HG03025 (cell line): ENCODE measurements around the gene CNTLN.

Experiments
- ATAC-seq: cut with Tn5 transposase; IDR thresholded peaks from one replicate; pipeline ENCODE4 v1.9.1; 2021; ENCODE audit warnings: mild to moderate bottlenecking, moderate library complexity; ENCODE audit not compliant: unreplicated experiment, low FRiP score

CNTLN gene, protein sequence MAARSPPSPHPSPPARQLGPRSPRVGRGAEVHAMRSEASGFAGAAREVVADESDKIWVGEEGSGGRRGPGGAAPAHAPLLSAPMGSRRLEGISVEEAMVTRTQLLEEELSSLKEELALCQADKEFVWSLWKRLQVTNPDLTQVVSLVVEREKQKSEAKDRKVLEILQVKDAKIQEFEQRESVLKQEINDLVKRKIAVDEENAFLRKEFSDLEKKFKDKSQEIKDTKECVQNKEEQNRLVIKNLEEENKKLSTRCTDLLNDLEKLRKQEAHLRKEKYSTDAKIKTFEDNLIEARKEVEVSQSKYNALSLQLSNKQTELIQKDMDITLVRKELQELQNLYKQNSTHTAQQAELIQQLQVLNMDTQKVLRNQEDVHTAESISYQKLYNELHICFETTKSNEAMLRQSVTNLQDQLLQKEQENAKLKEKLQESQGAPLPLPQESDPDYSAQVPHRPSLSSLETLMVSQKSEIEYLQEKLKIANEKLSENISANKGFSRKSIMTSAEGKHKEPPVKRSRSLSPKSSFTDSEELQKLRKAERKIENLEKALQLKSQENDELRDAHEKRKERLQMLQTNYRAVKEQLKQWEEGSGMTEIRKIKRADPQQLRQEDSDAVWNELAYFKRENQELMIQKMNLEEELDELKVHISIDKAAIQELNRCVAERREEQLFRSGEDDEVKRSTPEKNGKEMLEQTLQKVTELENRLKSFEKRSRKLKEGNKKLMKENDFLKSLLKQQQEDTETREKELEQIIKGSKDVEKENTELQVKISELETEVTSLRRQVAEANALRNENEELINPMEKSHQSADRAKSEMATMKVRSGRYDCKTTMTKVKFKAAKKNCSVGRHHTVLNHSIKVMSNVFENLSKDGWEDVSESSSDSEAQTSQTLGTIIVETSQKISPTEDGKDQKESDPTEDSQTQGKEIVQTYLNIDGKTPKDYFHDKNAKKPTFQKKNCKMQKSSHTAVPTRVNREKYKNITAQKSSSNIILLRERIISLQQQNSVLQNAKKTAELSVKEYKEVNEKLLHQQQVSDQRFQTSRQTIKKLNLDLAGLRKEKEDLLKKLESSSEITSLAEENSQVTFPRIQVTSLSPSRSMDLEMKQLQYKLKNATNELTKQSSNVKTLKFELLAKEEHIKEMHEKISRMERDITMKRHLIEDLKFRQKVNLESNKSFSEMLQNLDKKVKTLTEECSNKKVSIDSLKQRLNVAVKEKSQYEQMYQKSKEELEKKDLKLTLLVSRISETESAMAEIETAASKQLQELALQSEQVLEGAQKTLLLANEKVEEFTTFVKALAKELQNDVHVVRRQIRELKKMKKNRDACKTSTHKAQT (N-terminal part only)

DNA sequence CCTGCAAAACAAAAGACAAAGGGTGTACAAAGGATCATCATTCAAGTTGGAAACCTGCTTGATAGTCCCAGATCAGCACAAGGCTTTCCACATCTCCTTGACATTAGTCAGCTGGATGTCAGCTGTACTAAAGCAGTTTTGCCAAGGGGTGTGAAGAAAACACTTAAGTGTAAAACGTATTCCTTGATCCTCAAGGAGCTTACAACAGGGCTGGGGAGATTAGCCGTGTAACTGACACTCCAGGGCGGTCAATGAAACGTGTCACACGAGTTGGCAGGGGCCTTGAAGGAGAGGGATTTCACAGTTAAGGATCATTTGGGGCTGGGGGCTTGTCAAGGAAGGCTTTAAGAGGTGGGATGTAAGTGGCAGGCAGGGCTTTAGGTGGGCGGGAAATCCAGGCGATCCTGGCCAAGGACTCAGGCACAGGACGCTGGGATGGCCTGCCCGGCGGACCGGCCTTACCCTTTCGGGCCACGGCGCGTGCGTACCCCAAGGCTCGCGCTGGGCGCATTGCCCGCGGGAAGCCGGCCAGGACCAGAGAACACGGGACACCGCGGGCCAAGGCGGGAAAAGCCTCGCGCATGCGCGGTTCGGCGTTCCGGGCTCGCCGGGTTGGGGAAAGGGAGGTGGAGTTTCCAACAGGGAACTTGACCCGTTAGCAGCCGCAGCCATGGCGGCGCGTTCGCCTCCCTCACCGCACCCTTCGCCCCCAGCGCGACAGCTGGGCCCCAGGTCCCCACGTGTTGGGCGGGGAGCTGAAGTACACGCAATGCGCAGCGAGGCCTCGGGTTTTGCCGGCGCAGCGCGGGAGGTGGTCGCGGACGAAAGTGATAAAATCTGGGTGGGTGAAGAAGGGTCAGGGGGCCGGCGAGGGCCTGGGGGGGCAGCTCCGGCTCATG, at the start of gene CNTLN:
Gene CNTLN (plus strand): TSS at position 645 of the 899 bp plus-strand sequence. CDS start 26 bp downstream, at position 671.
- ATAC-seq, result peak; percentile 65

DNA sequence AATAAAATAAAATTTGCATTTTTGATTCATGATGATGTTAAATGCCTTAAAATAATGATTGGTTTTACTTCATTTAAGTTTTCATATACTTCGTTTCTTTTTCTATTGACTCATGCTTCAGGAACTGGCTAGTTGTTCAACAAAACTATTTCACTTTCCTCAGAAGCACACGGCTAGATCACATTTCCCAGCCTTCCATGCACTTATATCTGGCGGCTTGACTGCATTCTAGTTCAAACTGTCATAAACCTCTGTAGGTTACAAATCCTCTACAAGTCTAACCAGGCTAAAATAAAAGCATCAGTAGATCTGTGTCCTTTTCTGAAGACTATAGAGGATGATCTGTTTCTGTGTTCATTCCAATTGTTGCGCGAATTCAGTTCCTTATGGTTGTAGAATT, 46.3 kb upstream of the CNTLN start:
- no peak for ATAC-seq

DNA sequence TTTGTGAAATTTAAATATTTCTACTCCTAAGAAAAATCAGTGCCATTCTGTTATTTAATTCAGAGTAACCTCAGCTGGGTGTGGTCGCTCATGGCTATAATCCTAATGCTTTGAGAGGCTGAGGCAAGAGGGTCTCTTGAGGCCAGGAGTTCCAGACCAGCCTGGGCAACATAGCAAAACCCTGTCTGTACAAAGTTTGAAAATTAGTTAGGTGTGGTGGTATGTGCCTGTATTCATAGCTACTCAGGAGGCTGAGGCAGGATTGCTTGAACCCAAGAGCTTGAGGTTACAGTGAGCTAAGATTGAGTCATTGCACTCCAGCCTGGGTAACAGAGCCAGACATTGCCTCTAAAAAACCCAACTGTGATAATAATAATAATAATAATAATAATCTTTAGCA, 44.8 kb upstream of the CNTLN start:
- ATAC-seq, result no peak

DNA sequence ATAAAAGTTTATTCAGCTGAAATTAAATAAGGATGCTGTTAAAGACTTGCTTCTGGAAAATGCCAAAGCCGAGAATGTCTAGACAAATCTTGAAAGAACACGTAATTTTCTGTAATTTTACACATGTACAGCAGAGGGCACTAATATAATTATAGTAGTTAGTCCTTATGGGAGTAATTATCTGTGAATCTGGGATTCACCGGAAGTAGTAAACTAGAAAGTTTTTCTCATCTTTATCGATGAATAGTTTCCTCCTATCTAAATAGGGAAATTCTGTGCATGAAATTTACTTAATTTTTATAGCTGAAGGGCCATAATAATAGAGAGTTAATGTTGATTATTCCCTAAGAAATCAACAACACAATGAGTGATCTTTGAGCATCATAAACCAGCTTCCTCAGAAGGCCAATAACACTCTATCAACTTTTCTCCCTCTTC, 18.4 kb upstream of the CNTLN start:
- no peak for ATAC-seq

DNA sequence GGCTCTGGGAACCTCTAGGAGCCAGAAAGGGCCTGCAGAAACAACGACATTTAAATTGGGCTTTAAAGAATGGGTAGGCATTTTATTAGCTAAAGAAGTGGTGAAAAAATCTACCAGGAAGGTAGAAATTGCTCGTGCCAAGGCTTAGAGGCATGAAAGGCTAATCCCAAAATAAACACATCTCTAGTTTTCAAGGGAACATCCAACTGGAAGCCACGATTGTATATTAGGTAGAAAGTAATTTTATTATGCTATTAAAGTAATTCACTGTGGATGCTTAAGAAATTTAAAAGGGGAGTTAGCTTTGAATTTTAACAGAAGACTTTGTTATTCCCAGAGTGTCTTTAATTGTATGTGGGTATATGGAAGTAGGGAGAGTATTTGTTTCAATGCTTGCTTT, 17.5 kb upstream of the CNTLN start:
- ATAC-seq, result no peak

DNA sequence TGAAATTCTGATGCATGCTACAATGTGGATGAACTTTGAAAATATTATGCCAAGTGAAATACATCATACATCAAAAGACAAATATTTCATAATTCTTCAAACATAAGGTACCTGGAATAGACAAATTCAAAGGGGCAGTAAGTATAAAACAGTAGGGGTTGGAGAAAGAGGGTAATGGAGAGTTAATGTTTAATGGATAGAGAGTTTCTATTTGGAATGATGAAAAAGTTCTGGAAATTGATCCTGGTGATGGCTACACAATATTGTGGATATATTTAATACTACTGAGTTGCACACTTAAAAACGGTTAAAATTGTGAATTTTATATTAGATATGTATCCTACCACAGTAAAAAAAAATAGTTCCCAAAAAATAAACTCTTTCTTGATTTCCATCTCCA, 14.6 kb upstream of the CNTLN start:
- no peak for ATAC-seq

DNA sequence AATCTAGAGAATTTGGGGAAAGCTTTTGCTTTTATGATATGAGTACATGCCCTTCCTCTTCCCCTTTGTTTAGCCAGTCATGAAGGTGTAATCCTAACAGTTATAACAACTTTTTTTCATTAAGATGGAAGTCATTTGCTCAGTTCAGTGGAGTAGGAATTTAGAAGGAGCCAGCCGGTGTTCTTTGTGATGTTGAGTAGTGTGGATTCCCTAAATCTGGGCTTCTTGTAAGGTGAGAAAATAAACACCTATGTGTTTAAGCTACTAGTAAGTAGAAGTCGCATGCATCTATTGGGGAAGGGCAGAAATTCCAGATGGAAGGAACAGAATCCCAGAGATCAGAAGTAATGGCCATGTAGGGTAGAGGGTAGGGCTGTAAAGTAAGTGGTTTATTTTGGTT, 13.6 kb upstream of the CNTLN start:
- ATAC-seq, result no peak

DNA sequence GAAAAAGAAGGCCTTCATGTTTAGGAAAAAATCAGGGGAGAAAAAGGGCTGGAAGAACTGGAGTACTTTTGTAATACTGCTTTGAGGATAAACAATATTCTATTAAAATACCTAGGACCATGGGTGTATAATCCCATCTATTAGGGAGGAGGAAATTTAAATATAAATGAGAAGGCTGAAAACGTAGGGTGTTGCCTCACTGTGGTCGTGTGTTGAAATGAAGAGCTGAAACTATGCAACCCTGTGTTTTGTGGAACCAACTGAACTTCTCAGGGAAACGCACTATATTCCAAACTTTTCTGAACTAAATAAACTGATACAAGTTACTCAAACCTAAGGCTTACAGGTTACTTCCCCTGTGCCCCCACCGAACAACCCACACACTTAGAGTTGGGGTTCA, 4.5 kb upstream of the CNTLN start:
- no peak for ATAC-seq

DNA sequence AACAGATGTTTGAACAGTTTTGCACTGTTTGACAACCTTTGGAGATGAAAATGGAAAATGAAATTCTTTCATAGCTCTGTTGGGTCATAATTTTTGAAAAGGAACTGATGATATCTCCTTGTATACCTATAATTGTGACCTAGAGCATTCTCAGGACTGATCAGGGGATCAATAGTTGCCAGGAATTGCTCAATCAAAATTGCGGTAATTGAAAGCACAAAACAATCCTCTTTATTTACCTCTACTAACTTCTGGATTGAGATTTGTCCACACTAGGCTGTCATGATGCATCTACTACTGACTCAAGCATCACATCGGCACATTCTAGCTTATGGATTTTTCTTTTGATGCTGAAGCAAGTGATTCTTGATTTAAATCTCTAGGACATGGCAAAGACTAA, 4.1 kb upstream of the CNTLN start:
- ATAC-seq, result no peak

DNA sequence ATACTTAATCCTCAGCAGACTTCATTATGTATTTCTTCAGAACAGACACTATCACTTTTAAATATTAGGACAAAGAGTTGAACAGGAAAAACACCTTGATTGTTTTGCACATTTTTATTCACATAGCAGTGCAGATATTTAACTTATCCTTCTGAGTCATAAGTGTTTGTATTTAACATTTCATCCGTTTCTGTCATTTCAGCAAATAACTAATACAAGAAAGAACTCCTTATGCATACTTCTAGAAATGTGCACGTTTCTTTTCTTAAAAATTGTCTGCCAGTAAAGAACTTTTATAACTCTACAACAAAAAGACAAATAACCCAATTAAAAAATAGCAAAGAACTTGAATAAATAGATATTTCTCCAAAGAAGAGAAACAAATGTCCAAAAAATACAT, 3.3 kb upstream of the CNTLN start:
- no peak for ATAC-seq

DNA sequence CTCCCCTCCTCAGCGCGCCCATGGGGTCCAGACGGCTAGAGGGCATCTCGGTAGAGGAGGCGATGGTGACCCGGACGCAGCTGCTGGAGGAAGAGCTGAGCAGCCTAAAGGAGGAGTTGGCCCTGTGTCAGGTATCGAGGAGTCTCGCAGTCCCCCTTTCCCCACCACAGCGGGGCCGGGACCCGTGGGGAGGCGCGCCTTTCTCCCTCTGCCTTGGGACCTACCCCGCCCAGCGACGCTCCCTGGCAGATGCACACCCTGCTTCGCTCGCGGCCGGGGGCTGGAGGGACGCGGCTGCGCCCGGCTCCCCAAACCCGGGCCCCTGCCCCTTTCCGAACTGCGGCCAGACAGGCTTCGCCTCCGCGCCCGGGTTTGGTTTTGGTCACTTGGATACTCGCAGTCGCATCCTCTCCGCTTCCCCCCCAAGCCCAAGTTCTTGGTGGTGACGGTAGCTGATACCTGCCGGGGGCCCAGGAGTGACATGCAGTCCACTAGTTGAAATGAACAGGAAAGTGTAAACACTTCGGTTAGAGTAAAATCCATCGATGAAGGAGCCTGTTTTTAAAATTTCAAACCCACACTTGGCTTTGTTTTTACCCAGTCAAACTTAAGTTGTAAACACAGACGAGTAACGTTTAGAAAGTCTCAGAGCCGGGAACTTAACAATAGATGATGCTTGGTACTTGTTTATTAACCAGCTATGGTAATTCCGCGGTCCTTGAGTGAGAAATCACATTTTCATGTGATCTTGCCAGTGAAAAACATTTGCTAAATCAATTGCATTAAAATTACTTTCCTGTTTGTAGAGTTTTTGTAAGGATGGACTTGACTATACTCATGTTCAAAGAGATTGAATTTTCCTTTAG, 688 bp downstream of the CNTLN start:
- ATAC-seq, result peak; percentile 63

DNA sequence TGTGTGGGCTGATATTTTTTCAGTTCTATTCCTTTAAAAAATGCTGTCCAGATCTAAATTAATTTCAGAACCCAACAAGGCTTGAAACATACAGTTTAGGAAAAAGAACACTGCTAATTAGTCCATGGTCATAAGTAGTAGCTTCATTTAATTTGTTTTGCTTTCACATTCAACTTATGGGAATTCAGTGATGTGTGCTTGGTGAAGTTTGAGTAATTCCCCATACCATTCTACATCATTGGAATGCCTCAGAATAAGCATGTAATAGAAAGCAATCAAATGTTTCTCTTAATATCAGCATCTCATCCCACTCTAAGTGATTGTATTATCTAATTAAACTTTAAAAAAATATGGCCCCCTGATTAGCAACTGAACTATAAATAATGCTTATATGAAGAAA, 2.7 kb downstream of the CNTLN start:
- no peak for ATAC-seq

DNA sequence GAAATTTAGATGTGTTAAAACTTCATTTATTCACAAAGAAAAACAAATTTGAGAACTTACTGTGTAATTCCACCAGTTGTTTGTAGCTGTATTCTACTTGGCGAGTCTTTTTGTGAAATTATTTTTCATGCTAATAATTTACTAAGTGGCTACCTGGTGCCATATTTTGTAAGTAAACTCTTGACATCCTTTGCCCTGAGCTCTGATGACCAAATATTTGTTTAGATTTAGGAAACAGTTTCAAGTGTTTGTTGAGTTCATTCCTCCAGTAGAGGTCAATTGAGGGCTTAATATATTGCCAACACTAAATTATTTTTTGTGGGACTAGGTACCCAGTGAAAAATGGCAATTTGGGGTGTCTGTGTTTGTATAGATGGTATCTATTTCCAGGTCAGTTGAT, 3.7 kb downstream of the CNTLN start:
- ATAC-seq, result no peak

DNA sequence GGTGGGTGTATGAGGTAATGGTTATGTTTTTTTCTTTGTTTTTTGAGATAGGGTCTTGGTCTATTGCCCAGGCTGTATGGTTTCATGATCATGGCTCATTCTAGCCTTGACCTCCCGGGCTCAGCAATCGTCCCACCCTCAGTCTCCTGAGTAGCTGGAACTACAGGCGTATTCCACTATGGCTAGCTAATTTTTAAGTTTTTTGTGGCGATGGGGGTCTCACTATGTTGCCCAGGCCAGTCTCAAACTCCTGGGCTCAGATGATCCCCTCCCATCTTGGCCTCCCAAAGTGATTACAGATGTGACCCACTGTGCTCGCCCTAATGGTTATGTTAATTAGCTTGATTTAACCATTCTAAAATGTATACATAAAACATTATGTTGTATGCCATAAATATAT, 5.6 kb downstream of the CNTLN start:
- no peak for ATAC-seq

DNA sequence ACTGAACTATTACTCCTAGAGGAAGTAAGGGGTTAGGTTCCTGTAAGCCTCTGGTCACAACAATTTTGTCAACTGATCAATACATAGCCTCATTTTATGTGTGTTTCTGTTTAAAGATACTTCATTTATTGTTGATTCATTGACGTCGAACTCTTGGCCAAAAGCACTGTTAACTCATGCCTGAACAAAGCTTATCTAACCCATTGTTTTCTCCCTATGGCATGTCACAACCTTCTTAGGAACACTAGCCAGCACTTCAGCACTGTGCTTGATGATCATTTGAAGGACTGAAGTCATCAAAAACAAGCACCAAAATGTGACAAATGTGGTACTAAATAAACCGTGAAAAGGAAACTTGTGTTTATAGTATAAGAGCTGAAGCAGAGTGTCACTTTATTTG, 13.5 kb downstream of the CNTLN start:
- no peak for ATAC-seq

DNA sequence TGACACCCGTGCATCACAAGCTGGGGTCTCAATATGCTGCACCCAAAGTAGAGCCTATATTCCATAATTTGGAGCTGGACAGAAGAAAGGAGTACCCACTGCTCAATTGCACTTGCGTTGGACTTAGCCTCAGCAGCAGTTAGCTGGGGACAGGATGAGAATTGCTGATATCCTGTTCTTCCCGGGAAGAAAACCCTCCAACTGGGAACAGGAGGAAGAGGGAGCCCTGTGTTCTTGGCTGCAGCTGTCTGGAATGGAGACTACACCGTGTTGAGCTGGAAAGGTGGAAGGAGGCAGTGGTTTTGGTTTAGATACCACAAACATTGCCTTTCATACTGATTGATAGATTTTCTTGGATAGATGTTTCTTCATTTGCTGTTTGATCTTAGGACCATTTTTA, 24.6 kb downstream of the CNTLN start:
- no peak for ATAC-seq

DNA sequence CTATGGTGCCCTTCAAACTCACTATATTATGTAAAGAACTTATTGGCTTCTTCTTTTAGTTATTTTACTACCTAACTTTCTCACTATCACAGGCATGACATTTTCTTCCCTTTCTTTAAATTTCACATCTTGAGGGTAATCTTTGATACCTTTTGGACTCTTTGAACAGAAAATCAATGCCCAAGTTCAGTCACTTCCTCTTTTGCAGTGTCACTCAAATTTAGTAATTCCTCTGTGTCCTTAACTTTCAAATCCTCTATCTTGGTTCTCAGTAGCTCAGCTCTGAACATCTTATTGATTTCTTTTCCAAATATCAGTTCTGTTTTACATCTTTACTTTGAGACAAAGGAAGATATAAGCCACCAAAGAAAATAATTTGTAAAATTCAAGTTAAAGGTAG, 25.5 kb downstream of the CNTLN start:
- ATAC-seq, result no peak

DNA sequence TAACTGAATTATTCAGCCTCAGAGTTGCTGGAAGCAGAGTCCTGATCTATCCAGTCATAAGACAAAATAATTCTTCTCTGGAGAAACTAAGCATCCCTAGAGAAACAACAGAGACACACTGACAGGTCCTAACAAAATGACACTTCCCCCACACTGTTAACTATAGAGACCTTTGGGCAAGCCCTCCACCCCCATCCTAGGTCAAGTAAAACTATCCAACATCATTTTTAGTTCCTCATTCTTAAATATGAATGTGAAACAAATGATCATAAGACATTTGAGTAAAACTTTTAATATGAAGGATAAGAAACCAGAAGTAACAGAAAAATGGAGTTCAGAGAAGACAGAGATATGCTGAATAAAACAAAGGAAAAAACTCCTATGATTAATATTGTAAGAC, 30.9 kb downstream of the CNTLN start:
- no peak for ATAC-seq

DNA sequence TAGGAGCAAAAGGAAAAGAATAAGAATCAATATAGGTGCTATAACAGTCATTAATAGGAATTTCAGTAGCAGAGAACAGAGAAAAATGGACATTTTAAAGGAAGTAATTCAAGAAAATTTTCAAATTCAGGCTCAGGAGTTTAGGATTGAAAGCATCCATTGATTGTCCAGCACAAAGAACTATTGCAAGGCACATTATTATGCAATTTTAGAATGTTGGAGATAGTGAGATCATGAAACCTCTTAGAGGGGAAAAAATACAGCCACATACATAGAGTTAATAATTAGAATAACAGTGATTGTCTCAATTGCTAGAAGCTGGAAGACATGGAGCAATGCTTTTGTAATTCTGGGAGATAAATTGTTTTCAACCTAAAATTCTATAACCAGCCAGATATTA, 31.5 kb downstream of the CNTLN start:
- no peak for ATAC-seq
